ENCODE results near the gene LARP6.

The LARP6 gene

GRCh38 chr15:70830615-70831014 lies 23.3 kb downstream of the LARP6 start:
- TF ChIP-seq REST (IDR thresholded peaks at IDR 0.05; ENCODE audit: insufficient read depth in 1 of 2, low read depth in 2 of 2, low read length in 2 of 2) = no peak
- no peak for TF ChIP-seq TAF1 (IDR thresholded peaks at IDR 0.05; ENCODE audit: borderline replicate concordance, insufficient read depth, low read length)
- TF ChIP-seq FOXP2 (optimal IDR thresholded peaks at IDR 0.05; ENCODE audit: borderline replicate concordance, extremely low read depth, extremely low read length, insufficient read depth) = no peak
- TF ChIP-seq SIN3A (IDR thresholded peaks at IDR 0.05; ENCODE audit: borderline replicate concordance, insufficient read depth, low read length) = no peak
- TF ChIP-seq POLR2AphosphoS5 (IDR thresholded peaks at IDR 0.05; ENCODE audit: low read depth, low read length) = no peak

- TF ChIP-seq SIN3A (IDR thresholded peaks at IDR 0.05; ENCODE audit: borderline replicate concordance, insufficient read depth, low read length) (no peak), REST (IDR thresholded peaks at IDR 0.05; ENCODE audit: insufficient read depth in 1 of 2, low read depth in 2 of 2, low read length in 2 of 2) (no peak), TAF1 (IDR thresholded peaks at IDR 0.05; ENCODE audit: borderline replicate concordance, insufficient read depth, low read length) (no peak), POLR2AphosphoS5 (IDR thresholded peaks at IDR 0.05; ENCODE audit: low read depth, low read length) (no peak), FOXP2 (optimal IDR thresholded peaks at IDR 0.05; ENCODE audit: borderline replicate concordance, extremely low read depth, extremely low read length, insufficient read depth) (no peak)
These were observed 24.4 kb downstream of the LARP6 start for GRCh38 chr15:70829371-70830166.

- TF ChIP-seq POLR2AphosphoS5 (IDR thresholded peaks at IDR 0.05; ENCODE audit: low read depth, low read length) (no peak), REST (IDR thresholded peaks at IDR 0.05; ENCODE audit: insufficient read depth in 1 of 2, low read depth in 2 of 2, low read length in 2 of 2) (no peak), TAF1 (IDR thresholded peaks at IDR 0.05; ENCODE audit: borderline replicate concordance, insufficient read depth, low read length) (no peak), SIN3A (IDR thresholded peaks at IDR 0.05; ENCODE audit: borderline replicate concordance, insufficient read depth, low read length) (no peak), FOXP2 (optimal IDR thresholded peaks at IDR 0.05; ENCODE audit: borderline replicate concordance, extremely low read depth, extremely low read length, insufficient read depth) (no peak)
These were observed 26.2 kb downstream of the LARP6 start for GRCh38 chr15:70827721-70828120.

- no peak for TF ChIP-seq REST (IDR thresholded peaks at IDR 0.05; ENCODE audit: insufficient read depth in 1 of 2, low read depth in 2 of 2, low read length in 2 of 2)
- no peak for TF ChIP-seq SIN3A (IDR thresholded peaks at IDR 0.05; ENCODE audit: borderline replicate concordance, insufficient read depth, low read length)
- no peak for TF ChIP-seq FOXP2 (optimal IDR thresholded peaks at IDR 0.05; ENCODE audit: borderline replicate concordance, extremely low read depth, extremely low read length, insufficient read depth)
- TF ChIP-seq POLR2AphosphoS5 (IDR thresholded peaks at IDR 0.05; ENCODE audit: low read depth, low read length) = no peak
- no peak for TF ChIP-seq TAF1 (IDR thresholded peaks at IDR 0.05; ENCODE audit: borderline replicate concordance, insufficient read depth, low read length)
These were observed 27.3 kb downstream of the LARP6 start for GRCh38 chr15:70826634-70827033.

Data from PFSK-1 (cell line).